ENCODE data around the gene KATNB1. TPM values are rescaled to one million over a fixed set of nuclear protein-coding genes. Genes with fewer than 3 reads are reported as not detected.

The KATNB1 gene
- total and polyA plus RNA-seq, 2 of the 8 experiments (the other 6 are each of a cell fraction or from before 2014, with no cell fraction given), result 50.2 to 60.4 TPM

DNA sequence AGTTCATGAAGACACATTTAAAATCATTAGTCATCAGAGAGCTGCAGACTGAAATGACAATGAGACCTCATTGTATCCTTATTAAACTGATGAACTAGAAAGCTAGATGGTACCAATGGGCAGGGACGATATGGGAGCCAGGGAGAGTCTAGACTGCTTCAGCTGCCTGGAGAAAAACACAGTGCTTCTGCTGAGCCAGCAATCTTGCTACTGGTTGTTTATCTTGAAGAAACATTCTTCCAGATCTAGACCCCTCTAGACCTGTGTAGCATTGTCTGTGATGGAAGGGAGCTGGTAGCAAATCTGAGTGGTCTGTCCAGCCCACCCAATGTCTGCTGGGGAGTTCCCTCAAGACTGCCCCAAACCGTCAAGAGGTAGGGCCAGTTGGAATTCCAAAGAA is 42.9 kb upstream of the KATNB1 start (continued):
- TF ChIP-seq, protein P1, sequence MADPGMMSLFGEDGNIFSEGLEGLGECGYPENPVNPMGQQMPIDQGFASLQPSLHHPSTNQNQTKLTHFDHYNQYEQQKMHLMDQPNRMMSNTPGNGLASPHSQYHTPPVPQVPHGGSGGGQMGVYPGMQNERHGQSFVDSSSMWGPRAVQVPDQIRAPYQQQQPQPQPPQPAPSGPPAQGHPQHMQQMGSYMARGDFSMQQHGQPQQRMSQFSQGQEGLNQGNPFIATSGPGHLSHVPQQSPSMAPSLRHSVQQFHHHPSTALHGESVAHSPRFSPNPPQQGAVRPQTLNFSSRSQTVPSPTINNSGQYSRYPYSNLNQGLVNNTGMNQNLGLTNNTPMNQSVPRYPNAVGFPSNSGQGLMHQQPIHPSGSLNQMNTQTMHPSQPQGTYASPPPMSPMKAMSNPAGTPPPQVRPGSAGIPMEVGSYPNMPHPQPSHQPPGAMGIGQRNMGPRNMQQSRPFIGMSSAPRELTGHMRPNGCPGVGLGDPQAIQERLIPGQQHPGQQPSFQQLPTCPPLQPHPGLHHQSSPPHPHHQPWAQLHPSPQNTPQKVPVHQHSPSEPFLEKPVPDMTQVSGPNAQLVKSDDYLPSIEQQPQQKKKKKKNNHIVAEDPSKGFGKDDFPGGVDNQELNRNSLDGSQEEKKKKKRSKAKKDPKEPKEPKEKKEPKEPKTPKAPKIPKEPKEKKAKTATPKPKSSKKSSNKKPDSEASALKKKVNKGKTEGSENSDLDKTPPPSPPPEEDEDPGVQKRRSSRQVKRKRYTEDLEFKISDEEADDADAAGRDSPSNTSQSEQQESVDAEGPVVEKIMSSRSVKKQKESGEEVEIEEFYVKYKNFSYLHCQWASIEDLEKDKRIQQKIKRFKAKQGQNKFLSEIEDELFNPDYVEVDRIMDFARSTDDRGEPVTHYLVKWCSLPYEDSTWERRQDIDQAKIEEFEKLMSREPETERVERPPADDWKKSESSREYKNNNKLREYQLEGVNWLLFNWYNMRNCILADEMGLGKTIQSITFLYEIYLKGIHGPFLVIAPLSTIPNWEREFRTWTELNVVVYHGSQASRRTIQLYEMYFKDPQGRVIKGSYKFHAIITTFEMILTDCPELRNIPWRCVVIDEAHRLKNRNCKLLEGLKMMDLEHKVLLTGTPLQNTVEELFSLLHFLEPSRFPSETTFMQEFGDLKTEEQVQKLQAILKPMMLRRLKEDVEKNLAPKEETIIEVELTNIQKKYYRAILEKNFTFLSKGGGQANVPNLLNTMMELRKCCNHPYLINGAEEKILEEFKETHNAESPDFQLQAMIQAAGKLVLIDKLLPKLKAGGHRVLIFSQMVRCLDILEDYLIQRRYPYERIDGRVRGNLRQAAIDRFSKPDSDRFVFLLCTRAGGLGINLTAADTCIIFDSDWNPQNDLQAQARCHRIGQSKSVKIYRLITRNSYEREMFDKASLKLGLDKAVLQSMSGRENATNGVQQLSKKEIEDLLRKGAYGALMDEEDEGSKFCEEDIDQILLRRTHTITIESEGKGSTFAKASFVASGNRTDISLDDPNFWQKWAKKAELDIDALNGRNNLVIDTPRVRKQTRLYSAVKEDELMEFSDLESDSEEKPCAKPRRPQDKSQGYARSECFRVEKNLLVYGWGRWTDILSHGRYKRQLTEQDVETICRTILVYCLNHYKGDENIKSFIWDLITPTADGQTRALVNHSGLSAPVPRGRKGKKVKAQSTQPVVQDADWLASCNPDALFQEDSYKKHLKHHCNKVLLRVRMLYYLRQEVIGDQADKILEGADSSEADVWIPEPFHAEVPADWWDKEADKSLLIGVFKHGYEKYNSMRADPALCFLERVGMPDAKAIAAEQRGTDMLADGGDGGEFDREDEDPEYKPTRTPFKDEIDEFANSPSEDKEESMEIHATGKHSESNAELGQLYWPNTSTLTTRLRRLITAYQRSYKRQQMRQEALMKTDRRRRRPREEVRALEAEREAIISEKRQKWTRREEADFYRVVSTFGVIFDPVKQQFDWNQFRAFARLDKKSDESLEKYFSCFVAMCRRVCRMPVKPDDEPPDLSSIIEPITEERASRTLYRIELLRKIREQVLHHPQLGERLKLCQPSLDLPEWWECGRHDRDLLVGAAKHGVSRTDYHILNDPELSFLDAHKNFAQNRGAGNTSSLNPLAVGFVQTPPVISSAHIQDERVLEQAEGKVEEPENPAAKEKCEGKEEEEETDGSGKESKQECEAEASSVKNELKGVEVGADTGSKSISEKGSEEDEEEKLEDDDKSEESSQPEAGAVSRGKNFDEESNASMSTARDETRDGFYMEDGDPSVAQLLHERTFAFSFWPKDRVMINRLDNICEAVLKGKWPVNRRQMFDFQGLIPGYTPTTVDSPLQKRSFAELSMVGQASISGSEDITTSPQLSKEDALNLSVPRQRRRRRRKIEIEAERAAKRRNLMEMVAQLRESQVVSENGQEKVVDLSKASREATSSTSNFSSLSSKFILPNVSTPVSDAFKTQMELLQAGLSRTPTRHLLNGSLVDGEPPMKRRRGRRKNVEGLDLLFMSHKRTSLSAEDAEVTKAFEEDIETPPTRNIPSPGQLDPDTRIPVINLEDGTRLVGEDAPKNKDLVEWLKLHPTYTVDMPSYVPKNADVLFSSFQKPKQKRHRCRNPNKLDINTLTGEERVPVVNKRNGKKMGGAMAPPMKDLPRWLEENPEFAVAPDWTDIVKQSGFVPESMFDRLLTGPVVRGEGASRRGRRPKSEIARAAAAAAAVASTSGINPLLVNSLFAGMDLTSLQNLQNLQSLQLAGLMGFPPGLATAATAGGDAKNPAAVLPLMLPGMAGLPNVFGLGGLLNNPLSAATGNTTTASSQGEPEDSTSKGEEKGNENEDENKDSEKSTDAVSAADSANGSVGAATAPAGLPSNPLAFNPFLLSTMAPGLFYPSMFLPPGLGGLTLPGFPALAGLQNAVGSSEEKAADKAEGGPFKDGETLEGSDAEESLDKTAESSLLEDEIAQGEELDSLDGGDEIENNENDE (IDR thresholded peaks at IDR 0.05; ENCODE audit: insufficient replicate concordance, low read length), result no peak
- TF ChIP-seq CTBP2 (IDR thresholded peaks at IDR 0.05; ENCODE audit: borderline replicate concordance, insufficient read depth, insufficient read length, low read length), result no peak
- no peak for TF ChIP-seq SP1 (IDR thresholded peaks at IDR 0.05; ENCODE audit: low read depth, low read length)
- TF ChIP-seq SP4 (IDR thresholded peaks at IDR 0.05; ENCODE audit: low read length), result no peak
- no peak for TF ChIP-seq GABPA (IDR thresholded peaks at IDR 0.05; ENCODE audit: borderline replicate concordance, insufficient read depth, low read length)
- no peak for TF ChIP-seq SP2 (IDR thresholded peaks at IDR 0.05; ENCODE audit: low read length)
- TF ChIP-seq RXRA (IDR thresholded peaks at IDR 0.05; ENCODE audit: insufficient read depth, low read depth, low read length), result no peak
- no peak for TF ChIP-seq NRF1 (IDR thresholded peaks at IDR 0.05; ENCODE audit: low read depth, low read length)
- no peak for TF ChIP-seq SUZ12 (IDR thresholded peaks at IDR 0.05; ENCODE audit: low read length)

All from H1 (cell line).